ENCODE data around the gene ETS1.

ETS1 gene

GRCh38 chr11:128569291-128569690 is 18.1 kb downstream of the ETS1 start:
- no peak overlapping the region for H3K27ac ChIP-seq (ENCODE audit: low read length)
- no peak overlapping the region for H2AFZ ChIP-seq (ENCODE audit: low read depth, low read length)
- no peaks in the 10 kb centered on the region for H4K20me1 ChIP-seq (ENCODE audit: insufficient read depth, low read length)
- H3K4me2 ChIP-seq (ENCODE audit: low read length): no peak overlapping the region
- TF ChIP-seq CTCF (IDR thresholded peaks at IDR 0.05; ENCODE audit: low read depth, low read length): no peak
- no peak for TF ChIP-seq EZH2phosphoT487 (IDR thresholded peaks at IDR 0.05; ENCODE audit: low read depth)
- H3K36me3 ChIP-seq (replicated peaks; ENCODE audit: low read depth, low read length): no peaks in the 10 kb centered on the region
- H3K4me3 ChIP-seq (ENCODE audit: low read length): no peak overlapping the region
- no peak overlapping the region for H3K9ac ChIP-seq (ENCODE audit: low read length)
- H3K27me3 ChIP-seq (ENCODE audit: low read depth, low read length): no peaks in the 10 kb centered on the region
- peaks cover 4% of the 10 kb centered on the region for H3K4me1 ChIP-seq (ENCODE audit: low read length)
- H3K9me3 ChIP-seq (ENCODE audit: insufficient read depth, low read length): no peaks in the 10 kb centered on the region
- no peaks in the 10 kb centered on the region for H3K79me2 ChIP-seq (ENCODE audit: low read length)

GRCh38 chr11:128568166-128568778 is 19.1 kb downstream of the ETS1 start:
- TF ChIP-seq CTCF (IDR thresholded peaks at IDR 0.05; ENCODE audit: low read depth, low read length) (no peak), EZH2phosphoT487 (IDR thresholded peaks at IDR 0.05; ENCODE audit: low read depth) (no peak)
- Histone ChIP-seq H3K9ac (ENCODE audit: low read length) (no peak overlapping the region), H3K36me3 (replicated peaks; ENCODE audit: low read depth, low read length) (no peaks in the 10 kb centered on the region), H3K4me3 (ENCODE audit: low read length) (no peak overlapping the region), H4K20me1 (ENCODE audit: insufficient read depth, low read length) (no peaks in the 10 kb centered on the region), H3K27me3 (ENCODE audit: low read depth, low read length) (no peaks in the 10 kb centered on the region), H2AFZ (ENCODE audit: low read depth, low read length) (no peak overlapping the region), H3K4me1 (ENCODE audit: low read length) (peaks cover 9% of the 10 kb centered on the region), H3K79me2 (ENCODE audit: low read length) (no peaks in the 10 kb centered on the region), H3K27ac (ENCODE audit: low read length) (no peak overlapping the region), H3K9me3 (ENCODE audit: insufficient read depth, low read length) (no peaks in the 10 kb centered on the region), H3K4me2 (ENCODE audit: low read length) (no peak overlapping the region)

DNA sequence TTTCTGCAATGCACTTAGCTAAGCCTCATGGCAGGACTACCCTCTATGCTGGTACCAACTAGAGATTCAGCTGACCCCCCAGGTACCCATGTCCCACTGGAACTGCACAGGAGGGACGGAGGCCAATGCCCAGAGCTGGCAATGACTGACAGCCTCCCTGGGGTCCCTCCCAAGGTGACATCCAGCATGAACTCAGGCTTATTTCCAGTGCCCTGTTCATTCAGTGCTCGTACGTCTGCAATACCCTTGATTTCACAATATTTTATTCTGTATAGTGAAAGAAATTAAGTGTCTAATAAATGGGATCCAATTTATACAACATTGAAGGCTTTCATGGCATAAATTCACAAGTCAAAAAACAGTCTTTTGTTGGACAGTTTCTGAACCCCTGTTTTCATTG is 20.2 kb downstream of the ETS1 start:
- H3K27ac ChIP-seq (ENCODE audit: low read length): no peak overlapping the region
- H3K4me2 ChIP-seq (ENCODE audit: low read length): no peak overlapping the region
- H3K36me3 ChIP-seq (replicated peaks; ENCODE audit: low read depth, low read length): no peaks in the 10 kb centered on the region
- H3K9ac ChIP-seq (ENCODE audit: low read length): no peak overlapping the region
- H2AFZ ChIP-seq (ENCODE audit: low read depth, low read length): no peak overlapping the region
- H3K4me1 ChIP-seq (ENCODE audit: low read length): peaks cover 9% of the 10 kb centered on the region
- H3K79me2 ChIP-seq (ENCODE audit: low read length): no peaks in the 10 kb centered on the region
- no peaks in the 10 kb centered on the region for H3K27me3 ChIP-seq (ENCODE audit: low read depth, low read length)
- no peak for TF ChIP-seq EZH2phosphoT487 (IDR thresholded peaks at IDR 0.05; ENCODE audit: low read depth)
- no peak for TF ChIP-seq CTCF (IDR thresholded peaks at IDR 0.05; ENCODE audit: low read depth, low read length)
- no peaks in the 10 kb centered on the region for H4K20me1 ChIP-seq (ENCODE audit: insufficient read depth, low read length)
- H3K9me3 ChIP-seq (ENCODE audit: insufficient read depth, low read length): no peaks in the 10 kb centered on the region
- no peak overlapping the region for H3K4me3 ChIP-seq (ENCODE audit: low read length)

DNA sequence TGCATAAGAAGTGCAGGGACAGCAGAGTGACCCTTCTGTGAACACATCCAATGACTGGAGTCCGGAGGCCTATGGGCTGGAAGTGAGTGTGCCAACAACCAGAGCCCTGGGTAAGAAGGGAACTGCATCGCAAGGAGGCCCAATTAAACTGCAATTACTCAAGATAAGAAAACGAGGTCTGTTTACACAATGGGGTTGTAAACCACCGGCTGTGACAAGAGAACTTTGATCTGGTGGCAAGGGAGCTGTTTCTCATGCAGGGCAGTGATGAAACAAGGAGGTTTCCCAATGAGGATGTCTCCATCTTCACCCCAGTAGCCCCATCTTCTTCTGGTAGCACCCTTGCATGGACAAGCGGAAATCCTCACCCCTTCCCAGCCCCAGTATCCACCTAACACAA is 21.5 kb downstream of the ETS1 start:
- H3K79me2 ChIP-seq (ENCODE audit: low read length): no peaks in the 10 kb centered on the region
- H2AFZ ChIP-seq (ENCODE audit: low read depth, low read length): no peak overlapping the region
- H4K20me1 ChIP-seq (ENCODE audit: insufficient read depth, low read length): no peaks in the 10 kb centered on the region
- TF ChIP-seq EZH2phosphoT487 (IDR thresholded peaks at IDR 0.05; ENCODE audit: low read depth): no peak
- no peak for TF ChIP-seq CTCF (IDR thresholded peaks at IDR 0.05; ENCODE audit: low read depth, low read length)
- no peak overlapping the region for H3K9ac ChIP-seq (ENCODE audit: low read length)
- no peaks in the 10 kb centered on the region for H3K27me3 ChIP-seq (ENCODE audit: low read depth, low read length)
- H3K4me1 ChIP-seq (ENCODE audit: low read length): peaks cover 9% of the 10 kb centered on the region
- H3K9me3 ChIP-seq (ENCODE audit: insufficient read depth, low read length): no peaks in the 10 kb centered on the region
- no peaks in the 10 kb centered on the region for H3K36me3 ChIP-seq (replicated peaks; ENCODE audit: low read depth, low read length)
- H3K4me2 ChIP-seq (ENCODE audit: low read length): no peak overlapping the region
- no peak overlapping the region for H3K4me3 ChIP-seq (ENCODE audit: low read length)
- no peak overlapping the region for H3K27ac ChIP-seq (ENCODE audit: low read length)
